C4-2B (cell line): ENCODE results near the gene AXIN1.
"Not testable (repeated sequence)": the region's sequence is repeated elsewhere in the genome, so short reads cannot be mapped to it uniquely, and the experiment has no call there.

ENCODE experiments used
- H3K27ac ChIP-seq: fragments of 450-650 bp; 2 replicates; pipeline ENCODE4 v1.5.1; 2017
- CTCF ChIP-seq: fragments of 450-650 bp; conservative IDR thresholded peaks from 2 replicates; pipeline ENCODE4 v1.5.1; 2017; ENCODE audit warnings: mild to moderate bottlenecking
- ZFX ChIP-seq: fragments of 450-650 bp; IDR thresholded peaks from 2 replicates; pipeline ENCODE4 v1.6.1; 2017

Gene AXIN1

DNA sequence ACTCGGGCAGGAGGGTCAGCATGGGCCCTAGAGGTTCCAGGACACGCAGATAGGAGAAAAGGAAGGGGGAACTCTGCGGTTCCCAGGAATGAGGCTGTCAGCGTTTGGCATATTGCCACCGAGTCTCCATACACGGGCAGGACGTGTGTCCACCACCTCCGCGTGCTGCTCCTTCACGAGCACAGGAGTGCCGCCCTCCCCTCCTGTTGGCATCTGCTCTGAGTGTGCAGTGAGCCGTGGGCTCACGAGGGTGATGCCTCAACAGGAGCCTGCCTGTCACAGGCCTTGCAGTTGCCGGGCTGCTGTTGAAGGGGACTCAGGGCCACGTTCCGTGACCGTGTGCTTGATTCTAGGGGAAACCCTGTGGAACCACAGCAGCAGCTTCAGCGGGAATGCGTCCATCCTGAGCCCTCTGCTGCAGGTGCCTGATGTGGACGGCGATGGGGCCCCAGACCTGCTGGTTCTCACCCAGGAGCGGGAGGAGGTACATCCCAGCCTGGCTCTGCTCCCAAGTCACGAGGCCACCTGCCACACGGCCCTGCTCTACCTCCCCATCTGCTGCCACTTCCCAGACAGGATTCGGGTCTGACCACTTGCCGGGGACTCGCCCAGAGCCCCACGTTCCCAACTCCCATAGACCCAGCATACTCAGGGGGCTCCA is 91.4 kb downstream of the AXIN1 start:
- no peak overlapping the region for H3K27ac ChIP-seq
- TF ChIP-seq CTCF (no peak), ZFX (no peak)

DNA sequence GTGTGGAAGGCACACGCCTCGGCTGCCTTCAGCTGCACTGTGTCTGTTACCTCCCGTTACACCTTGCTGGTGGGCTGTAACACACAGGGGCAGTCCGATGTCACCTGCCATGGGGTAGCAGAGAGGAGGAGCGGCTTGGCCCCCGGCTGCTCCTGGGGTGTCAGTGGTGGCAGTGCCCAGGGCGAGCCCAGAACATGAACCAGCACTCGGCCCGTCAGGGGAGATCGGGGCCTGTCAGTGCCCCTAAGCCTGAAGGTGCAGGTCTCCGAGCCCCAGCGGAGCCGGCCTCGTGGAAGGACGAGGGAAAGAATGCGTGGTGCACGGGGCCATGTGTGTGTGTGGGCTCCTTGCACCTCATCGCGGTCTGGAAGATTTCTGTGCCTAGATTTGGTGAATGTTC is 92.2 kb downstream of the AXIN1 start:
- TF ChIP-seq CTCF (no peak), ZFX (no peak)
- no peak overlapping the region for H3K27ac ChIP-seq

DNA sequence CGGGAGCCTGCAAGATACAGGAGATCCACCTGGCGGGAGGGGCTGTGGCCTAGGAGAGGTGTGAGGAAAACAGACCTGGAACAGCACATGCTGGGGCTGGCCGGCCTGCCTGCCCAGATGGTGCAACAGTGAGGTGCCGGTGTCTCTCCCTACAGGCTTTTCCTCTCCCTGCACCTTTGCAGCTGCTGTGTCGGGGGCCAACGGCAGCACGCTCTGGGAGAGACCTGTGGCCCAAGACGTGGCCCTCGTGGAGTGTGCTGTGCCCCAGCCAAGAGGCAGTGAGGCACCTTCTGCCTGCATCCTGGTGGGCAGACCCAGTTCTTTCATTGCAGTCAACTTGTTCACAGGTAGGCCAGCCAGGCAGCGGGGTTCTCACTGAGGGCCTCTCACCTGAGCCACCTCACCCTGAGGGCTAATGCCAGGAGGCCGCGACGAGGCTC is 92.7 kb downstream of the AXIN1 start:
- TF ChIP-seq ZFX (no peak), CTCF (no peak)
- H3K27ac ChIP-seq: no peak overlapping the region

DNA sequence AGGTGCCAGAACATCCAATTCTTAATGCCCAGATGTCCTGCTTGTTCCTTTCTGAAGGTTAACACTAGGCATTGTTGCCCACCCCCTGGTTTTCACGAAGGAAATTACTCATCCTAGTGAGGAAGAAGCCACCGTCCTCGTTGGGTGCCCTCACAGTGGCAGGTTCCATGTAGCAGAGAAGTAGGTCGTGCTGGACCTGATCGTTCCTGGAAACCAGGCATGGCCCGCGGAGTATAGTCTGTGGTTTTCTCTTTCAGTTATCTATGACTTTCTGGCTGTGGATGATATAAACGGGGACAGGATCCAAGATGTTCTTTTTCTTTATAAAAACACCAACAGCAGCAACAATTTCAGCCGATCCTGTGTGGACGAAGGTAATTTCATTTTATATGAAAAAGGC is 93.3 kb downstream of the AXIN1 start:
- no peak overlapping the region for H3K27ac ChIP-seq
- TF ChIP-seq ZFX (no peak), CTCF (no peak)

GRCh38 chr16:258091-258490 is 94.4 kb downstream of the AXIN1 start:
- not testable (repeated sequence) for H3K27ac ChIP-seq

GRCh38 chr16:255183-255582 is 97.3 kb downstream of the AXIN1 start:
- H3K27ac ChIP-seq: no peak overlapping the region
- TF ChIP-seq CTCF (no peak), ZFX (no peak)

- no peak for TF ChIP-seq ZFX
- TF ChIP-seq CTCF: no peak
- no peak overlapping the region for H3K27ac ChIP-seq
These were observed 98.1 kb downstream of the AXIN1 start for GRCh38 chr16:254461-254860.

DNA sequence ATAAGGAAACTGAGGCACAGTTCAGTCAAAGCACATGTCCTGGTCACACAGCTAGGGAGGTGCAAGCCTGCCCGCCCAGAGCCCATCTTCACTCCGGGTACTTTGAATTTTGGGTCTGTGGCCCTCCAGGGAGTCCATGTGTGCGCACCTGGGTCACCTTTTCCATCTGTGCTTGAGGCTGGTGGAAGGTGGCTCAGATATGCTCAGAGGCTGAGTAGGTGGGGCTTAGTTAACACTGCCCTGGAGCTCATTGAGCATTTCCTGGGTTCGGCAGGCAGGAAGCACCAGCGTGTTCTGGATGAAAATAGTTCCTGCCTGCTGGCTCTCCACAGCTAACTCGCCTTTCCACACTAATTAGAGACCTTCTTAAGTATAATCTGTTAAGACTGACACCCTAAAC is 98.7 kb downstream of the AXIN1 start:
- TF ChIP-seq CTCF (no peak), ZFX (no peak)
- H3K27ac ChIP-seq: no peak overlapping the region
